ENCODE measurements around the gene NOL4L. TPM values are rescaled to one million over a fixed set of nuclear protein-coding genes. Genes with fewer than 3 reads are reported as not detected.

The NOL4L gene, protein sequence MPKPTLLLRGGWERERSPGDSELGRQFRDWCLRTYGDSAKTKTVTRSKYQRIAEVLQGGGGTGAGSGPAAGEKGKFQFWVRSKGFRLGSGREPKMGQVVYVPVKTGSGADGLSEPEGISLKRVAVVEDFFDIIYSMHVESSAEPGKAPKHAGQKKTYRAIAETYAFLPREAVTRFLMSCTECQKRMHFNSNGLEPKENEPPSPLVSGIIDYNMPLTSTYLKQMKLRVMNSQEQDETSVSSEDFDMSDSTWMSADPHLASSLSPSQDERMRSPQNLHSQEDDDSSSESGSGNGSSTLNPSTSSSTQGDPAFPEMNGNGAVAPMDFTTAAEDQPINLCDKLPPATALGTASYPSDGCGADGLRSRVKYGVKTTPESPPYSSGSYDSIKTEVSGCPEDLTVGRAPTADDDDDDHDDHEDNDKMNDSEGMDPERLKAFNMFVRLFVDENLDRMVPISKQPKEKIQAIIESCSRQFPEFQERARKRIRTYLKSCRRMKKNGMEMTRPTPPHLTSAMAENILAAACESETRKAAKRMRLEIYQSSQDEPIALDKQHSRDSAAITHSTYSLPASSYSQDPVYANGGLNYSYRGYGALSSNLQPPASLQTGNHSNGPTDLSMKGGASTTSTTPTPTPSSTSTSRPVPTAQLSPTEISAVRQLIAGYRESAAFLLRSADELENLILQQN
- total RNA-seq (2014; rRNA removed; shearing (Covaris generic)): 20.2 and 23.8 TPM in 2 replicates
- polyA plus RNA-seq (2015; cell fraction: cytosol; rRNA removed): 25.1 and 26.5 TPM in 2 replicates
- 28.4 and 37.9 TPM in 2 replicates for polyA plus RNA-seq (2015; cell fraction: nucleus; rRNA removed)

DNA sequence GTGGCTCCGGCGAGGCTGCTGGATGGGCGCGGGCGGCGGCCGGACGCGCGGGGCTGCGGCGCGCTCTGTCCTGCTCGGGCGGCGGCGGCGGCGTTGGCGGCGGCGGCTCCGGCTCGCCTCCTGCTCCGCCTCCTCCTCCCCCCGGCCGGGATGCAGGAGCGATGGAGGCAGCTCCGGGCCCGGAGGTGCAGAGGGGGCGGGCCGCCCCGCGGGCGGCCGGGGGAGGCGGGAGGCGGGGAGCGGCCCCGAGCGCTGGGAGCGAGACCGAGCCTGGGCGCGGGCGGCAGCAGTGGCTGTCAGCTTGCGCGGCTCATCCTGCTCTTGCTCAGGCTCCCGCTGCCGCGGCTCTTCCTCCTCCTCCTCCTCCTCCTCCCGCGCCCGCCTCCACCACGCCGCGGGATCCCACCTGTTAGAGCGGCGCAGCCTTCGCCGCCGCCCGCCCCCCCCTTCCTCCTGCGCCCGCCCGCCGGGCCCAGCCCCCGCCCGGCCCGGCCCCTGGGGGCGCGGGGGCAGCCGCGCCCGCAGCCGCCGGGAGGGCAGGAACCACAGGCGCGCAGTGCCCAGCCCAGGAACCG is at the start of gene NOL4L:
Gene NOL4L (minus strand): TSS at position 323 of the 575 bp plus-strand sequence. CDS start 443 bp downstream, outside the sequence.
- no peak for DNase-seq (ENCODE audit: low read depth)

DNA sequence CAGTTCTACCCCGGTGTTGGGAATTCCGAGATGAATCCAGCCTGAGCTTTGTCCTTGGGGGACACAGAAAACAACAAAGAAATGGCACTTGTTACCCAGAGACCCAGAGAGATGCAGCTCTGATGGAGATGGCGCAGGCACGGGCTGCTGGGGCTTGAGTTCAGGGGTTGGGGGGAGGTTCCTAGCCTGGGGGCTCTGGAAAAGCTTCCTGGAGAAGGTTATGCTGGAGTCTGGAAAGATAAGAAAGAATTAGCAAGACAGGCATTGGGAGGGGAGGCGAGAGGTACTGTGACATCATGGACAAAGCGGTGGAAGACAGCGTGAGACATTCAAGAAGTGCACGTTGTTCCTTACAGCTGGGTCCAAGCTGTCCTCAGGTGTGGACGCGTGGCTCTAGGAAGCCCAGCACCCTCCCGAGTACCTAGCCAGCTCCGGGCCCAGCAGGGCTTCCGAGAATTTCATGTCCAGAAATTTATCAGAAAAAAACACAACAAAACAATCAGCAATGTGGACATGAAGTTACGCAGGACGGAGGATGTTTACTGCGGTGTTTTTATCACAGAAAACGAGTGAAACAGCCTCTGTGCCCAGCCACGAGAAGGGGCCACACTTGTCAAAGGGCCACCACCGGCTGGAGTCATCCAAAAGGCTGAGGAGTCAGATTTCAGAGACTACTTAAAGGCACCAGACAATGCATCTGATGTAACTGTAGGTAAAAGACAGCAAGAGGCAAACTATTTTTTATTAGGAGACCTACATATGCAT is 49.1 kb upstream of the NOL4L start:
- DNase-seq (ENCODE audit: low read depth): no peak

DNA sequence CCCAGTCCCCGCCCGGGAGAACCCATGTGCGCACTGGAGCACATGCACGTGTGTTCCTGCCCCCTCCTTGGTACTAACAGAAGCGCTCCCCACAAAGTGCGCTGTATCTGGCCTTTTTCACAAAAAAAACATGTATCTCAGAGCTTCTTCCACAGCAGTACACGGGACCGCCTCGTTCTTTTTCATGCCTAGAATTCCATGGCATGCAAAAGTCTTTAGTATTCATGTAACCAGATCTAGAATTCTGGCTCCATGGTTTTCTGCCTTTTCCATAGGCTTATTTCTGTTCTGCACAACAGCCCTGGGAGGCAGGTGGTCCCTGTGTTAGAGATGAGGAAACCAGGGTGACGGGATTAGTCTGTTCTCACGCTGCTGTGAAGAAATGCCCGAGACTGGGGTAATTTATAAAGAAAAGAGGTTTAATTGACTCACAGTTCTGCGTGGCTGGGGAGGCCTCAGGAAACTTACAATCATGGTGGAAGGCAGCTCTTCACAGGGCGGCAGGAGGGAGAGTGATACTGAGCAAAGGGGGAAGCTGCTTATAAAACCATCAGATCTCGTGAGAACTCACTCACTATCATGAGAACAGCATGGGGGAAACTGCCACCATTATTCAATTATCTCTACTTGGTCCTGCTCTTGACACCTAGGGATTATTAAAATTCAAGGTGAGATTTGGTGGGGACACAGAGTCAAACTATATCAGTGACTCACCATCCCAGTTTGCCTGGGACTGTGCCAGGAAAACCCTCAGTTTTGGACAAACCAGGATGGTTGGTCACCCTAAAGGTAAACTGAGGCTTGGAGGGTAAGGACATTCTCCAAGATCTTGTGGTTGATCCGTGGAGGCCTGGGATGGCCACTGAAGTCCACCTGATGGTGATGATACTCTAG is 47.6 kb upstream of the NOL4L start:
- DNase-seq (ENCODE audit: low read depth): no peak

DNA sequence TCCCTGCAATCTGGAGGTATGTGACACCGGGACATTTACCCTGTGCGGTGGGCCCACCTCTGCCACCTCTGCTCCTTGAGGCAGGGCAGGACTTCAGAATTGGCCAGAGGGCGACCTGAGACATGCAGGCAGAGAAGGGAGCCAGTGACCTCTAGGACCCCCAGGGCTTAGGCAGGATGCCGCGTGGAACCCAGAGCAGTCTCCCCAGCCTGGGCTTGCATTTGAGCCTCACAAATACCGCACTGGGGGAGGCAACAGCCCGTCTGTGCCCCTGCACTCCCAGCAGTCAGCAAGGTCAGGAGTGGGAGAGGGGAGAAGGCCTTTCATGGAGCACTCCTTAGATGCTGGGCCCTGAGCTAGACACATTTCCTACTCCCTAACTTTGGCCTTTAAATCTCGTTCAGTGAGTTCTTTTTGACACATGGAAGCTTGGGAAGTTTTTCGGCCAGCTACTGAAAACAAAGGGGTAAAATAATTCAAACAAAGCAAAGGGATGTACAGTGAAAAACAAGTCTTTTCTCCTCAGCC is 46.9 kb upstream of the NOL4L start:
- no peak for DNase-seq (ENCODE audit: low read depth)

DNA sequence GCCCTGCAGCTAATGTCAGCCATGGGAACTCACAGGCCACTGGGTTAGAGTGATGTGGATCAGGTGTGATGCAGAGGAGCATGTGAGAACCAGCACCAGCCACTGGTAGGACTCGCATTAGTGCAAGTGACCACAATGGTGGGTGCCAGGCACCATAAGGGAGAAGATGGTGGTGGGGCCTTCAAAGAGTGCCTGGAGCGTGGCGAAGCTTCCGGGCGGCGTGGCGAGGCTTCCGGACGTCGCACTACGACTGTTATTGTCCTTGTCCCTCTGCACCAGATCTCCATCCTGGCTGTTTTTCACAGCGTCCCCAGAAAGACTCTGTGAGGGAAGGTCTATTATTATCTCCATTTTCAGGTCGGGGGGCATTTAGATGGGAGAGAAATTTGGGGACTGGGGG is 44.7 kb upstream of the NOL4L start:
- no peak for DNase-seq (ENCODE audit: low read depth)

DNA sequence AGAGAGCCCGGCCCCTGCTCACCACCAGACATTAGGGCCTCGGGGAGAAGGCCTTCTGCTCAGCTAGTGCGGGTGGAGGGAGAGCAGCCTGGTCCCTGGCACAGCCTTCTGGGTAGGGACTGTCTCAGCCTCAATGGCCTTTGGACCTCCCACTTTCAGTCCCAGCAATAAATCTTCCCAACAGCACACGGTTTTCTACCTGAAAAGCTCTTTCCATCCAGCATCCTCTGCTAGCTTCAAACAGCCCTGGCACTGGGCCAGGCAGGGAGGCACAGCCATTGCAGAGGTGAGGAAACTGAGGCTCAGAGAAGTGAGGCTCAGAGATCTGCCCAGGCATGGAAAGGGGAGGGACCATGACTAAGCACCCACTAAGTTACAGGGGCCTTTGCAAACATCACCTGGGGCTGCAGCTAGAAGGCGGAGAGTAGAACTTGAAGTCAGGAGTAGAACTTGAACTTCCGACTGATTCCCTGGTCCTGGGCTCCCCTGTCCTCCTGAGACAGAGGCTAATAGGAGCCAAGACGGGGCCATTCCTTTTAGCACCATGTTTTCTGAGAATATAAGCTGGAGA is 43.9 kb upstream of the NOL4L start:
- DNase-seq (ENCODE audit: low read depth): no peak

DNA sequence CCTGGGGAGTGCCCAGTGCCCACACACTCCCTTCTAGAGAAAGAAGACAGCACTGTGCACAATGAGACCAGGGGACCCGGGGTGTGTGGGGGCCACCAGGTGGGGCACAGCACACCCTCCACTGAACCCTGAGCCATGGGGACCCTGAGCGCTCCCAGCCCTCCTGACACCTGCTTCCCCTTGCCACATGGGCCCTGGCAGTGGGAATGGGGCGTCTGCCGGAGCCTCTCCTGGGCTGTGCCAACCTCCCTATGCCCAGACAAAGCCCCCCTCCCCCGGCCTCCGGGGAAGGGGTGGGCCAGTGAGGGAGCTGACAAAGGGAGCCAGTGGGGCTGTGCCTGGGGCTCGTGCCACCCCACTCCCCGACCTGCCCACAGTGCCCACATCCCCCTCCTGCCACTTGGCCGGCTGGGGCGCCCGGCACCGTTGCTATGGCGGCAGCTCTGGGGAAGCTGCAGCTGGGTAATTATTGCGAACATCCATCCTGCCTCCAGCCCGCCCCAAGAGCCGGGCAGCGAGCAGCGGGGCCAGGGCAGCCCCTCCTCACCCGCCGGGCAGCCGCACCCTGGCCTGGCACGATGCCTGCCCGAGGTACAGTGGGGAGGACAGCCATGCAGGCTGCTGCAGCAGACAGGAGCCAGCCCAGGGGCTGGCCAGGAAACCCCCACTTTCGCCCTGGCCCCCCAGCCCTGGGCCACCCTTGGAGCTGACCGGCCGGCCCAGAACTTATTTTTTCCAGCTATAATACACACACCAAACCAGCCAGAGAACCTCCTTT is 41.9 kb upstream of the NOL4L start:
- DNase-seq (ENCODE audit: low read depth): no peak

DNA sequence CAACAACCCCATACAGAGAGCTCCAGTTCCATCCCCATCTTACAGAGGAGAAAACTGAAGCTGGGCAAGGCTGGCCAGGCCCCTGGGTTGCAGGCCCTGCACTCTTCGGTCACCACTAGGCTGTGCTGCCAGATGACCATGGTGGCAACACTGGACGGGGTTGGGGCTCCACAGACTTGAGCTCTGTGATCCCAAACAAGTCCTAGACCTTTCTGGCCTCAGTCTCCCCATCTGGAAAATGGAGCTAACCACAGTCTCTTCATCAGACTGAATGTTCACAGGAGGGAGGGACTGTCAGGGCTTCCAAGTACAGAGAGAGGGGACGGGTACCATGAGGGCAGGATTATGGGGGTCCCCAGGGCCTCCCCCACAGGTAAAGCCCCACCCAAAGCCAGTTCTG is 41.3 kb upstream of the NOL4L start:
- no peak for DNase-seq (ENCODE audit: low read depth)

DNA sequence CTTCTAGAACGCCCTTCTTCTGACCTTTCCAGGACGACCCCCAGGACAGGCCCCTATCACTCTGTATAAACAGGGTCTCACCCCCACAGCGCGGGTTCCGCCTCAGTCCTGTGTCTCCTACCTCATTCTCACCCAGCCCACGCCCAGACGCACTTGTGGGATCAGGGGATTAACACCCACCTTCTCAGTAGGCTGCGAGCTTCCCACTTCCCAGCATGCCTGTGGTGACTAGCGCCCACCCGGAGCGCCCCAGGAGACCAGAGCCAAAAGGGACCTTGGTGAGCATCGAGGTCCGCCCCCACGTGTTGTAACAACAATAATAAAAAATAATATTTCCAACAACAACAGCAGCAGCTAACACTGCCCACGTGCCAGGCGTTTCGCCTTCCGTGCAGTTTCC is 40.9 kb upstream of the NOL4L start:
- DNase-seq (ENCODE audit: low read depth): no peak

DNA sequence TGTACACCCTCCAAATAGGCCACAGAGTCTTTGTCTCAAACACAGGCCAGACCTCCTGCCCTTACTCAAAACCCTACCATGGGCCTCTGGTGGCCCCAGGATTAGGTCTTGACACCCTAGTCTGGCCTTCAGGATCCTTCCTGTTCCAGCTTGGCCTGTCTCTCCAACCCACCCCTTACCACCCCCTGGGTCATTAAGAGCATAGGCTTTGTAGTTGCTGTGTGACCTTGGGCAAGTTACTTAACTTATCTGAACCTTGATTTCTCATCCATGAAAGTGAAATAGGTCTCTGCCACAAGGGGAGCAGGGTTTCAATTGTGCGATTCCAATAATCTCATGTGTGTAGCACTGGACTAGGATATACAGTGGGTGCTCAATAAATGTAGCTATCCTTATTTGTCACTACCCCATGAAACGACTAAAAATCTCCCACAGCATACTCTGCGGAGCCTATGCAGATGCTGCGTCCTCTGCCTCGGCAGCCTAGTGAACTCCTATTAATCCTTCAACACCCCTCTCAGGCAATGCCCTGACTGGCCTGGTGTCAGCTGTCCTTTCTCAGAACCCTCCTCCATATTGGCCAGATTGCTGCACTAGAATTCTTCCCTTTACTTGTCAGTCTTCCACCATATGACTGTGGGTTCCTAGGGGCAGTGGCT is 39.7 kb upstream of the NOL4L start:
- no peak for DNase-seq (ENCODE audit: low read depth)

DNA sequence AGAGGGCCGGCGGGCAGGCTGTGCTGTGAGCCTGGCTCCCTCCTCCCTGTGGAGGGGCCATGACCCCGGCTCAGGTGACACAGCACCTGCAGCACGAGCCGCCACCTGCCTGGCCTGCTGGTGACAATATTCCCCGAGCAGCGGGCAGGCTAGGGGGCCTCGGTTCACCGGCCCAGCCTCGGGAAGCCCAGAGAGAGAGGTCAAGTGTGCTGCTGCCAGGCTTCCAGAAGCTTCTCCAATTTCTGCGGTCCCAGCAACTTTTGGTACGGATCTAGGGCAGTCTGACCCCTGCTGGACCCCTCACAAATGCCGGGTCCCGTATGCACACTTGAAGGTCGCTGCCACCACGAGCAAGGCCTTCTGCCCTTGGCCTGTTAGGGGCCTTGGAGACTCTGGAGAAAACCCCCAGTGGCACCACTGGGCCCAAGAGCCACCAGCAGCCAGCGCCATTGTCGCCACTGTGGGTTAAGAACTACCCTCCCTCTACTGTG is 38.6 kb upstream of the NOL4L start:
- no peak for DNase-seq (ENCODE audit: low read depth)

DNA sequence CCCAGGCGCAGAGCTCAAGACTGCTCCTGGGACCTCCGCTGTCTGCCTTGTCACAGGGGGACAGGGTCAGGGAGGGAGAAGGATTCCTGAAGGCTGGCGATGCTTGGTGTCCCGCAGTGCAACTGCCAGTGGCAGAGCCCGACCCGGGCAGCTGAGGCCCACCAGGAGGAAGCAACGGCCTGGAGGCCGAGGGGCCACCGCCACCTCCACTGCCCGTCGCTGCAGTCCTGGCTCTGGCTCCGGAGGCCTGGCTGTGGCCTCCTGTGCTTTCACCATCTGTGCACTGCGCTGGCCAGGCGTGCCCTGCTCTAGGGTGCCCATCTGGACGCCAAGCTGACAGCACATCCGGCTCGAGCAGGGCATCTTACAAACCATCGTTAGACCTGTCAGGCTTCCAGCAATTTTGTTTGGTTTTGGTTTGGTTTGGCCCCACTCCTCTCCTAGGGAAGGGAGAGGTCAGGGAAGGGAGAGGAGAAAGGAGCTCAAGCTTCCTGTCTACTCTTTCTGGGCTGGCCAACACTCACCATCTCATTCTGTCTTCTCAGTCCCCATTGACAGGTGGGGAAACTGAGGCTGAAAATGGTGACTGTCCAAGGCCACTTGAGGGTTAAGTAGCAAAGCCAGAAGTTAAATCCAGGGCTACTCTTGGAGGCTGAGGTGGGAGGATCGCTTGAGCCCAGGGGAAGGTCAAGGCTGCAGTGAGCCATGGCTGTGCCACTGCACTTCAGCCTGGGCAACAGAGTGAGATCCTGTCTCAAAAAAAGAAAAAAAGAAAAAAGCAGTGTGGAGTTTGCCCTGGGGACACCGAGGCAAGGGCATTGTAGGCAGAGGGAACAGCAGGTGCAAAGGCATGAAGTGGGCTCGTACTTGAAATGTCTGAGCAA is 37.7 kb upstream of the NOL4L start:
- no peak for DNase-seq (ENCODE audit: low read depth)

DNA sequence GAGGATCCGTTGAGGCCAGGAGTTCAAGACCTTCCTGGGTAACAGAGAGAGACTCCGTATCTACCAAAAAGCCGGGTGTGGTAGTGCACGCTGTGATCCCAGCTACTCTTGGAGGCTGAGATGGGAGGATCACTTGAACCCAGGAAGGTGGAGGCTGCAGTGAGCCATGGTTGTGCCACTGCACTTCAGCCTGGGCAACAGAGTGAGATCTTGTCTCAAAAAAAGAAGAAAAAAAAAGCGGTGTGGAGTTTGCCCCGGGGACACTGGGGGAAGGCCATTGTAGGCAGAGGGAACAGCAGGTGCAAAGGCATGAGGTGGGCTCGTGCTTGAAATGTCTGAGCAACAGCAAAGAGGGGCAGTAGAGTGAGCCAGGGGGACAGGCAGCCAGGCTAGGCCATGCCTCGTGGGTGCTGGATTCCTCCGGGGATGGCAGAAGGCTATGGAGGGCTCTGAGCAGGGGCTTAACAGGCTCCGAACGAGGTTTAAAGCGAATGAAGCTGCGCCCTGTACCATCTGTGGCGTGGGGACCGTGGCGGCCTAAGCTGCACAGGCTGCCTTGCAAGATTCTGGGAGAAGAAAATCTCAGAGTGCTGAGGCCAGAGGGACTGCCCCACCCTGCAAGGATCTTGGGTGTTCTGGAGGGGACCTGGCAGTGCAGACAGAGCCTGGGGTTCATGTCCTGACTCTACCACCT is 36.9 kb upstream of the NOL4L start:
- DNase-seq (ENCODE audit: low read depth): no peak

DNA sequence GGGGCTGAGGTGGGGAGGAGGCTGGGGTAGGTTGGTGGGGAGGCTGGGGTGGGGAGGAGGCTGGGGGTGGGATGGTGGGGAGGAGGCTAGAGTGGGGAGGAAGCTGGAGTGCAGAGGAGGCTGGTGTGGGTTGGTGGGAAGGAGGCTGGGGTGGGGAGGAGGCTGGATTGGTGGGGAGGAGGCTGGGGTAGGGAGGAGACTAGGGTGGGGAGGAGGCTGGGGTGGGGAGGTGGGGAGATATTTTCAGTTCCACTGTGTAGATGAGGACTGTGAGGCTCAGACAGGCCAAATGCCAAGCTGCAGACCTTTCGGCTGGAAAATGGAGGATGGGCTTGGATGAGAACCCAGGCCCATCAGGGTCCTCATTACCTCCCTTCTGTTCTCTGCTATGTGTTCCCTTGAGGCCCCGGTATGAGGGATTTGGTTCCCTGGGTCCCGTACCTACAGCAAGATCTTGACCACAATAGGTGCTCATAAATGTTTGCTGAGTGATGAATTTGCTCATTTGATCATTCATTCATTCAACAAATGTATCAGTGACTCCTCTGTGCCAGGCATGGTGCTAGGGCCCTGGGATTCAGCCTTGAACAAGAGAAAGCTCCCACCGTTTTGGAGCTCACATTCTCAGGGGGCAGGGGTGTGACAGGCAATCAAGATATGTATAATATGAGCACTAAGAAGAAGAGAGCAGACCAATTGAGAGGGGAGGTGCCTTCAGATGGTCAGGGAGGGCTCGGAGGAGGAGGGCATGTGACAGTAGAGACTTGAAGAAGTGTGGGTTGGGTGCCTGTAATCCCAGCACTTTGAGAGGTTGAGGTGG is 36.1 kb upstream of the NOL4L start:
- DNase-seq (ENCODE audit: low read depth): no peak

DNA sequence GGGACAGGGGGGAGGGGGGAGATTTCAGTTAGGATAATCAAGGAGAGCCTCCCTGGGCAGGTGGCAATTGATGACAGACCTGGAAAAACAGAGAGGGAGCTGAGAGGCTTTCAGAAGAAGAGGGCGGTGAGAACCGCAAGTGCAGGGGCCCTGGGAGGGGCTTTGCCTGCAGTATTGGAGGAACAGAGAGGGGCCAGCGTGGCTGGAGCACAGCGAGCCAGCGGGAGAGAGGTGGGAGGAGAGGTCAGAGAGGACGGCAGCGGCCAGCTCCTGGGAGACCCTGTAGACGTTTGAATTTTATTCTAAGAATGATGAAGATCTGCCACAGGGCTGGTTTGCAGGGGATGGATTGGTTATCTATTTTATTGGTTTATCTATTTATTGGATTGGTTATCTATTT is 34.5 kb upstream of the NOL4L start:
- DNase-seq (ENCODE audit: low read depth): no peak

DNA sequence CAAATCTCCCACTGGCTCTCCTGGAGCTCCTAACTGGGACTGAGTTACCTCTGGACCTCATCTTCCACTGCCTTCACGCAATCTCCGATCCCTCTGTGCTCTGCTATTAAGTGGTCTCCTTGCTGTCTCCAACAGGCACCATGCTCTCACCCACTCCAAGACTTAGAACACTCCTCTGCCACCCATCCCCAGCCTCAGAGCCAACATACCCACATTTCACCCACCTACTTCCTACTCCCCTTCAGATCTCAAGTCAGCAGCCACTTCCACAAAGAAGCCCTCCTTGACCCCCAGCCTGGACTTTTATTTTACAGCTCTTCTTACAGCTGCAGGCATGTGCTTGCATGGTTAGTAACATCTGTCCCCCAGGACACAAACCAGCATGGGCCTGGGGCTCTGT is 29.6 kb upstream of the NOL4L start:
- no peak for DNase-seq (ENCODE audit: low read depth)

All from HT1080 (cell line).